Keratinocyte (primary cell): ENCODE data around the gene MAML1.
"Not testable (repeated sequence)": the region's sequence is repeated elsewhere in the genome, so short reads cannot be mapped to it uniquely, and the experiment has no call there.

Experiments used
- CTCF ChIP-seq, 3 experiments: IDR thresholded peaks in 1 of 3; conservative IDR thresholded peaks in 1 of 3; optimal IDR thresholded peaks in 1 of 3; 2 replicates in 2 of 3; 3 replicates in 1 of 3; pipeline versions ENCODE3 to v1.5.1; 2011; ENCODE audit warnings: low read length in 3 of 3, mild to moderate bottlenecking in 3 of 3, moderate library complexity in 2 of 3, control low read depth in 1 of 3, inconsistent platforms in 1 of 3; ENCODE audit not compliant: insufficient read depth in 2 of 3; ENCODE audit errors: extremely low read depth in 1 of 3
- EZH2 ChIP-seq: IDR thresholded peaks from one replicate; pipeline ENCODE4 v1.6.1; 2012; ENCODE audit warnings: inconsistent platforms, mild to moderate bottlenecking, low read length, moderate library complexity

- TF ChIP-seq CTCF (optimal IDR thresholded peaks at IDR 0.05 in 1 of 3, IDR thresholded peaks at IDR 0.05 in 1 of 3, conservative IDR thresholded peaks at IDR 0.05 in 1 of 3; ENCODE audit: extremely low read depth in 1 of 3, insufficient read depth in 2 of 3, low read length in 3 of 3); EZH2: not testable (repeated sequence)
Observed at GRCh38 chr5:179689212-179689611, 43.4 kb upstream of the MAML1 start.
